Loucy (cell line): ENCODE data around the gene PMEPA1.

Experiments used
- EZH2phosphoT487 ChIP-seq: fragments of 200-600 bp; IDR thresholded peaks from 2 replicates; pipeline ENCODE4 v1.6.1; 2018; ENCODE audit warnings: antibody characterized with exemption, mild to moderate bottlenecking, moderate library complexity, borderline replicate concordance
- TF ChIP-seq, protein P1 (sequence below): fragments of 200-600 bp; sonication (generic); conservative IDR thresholded peaks from 2 replicates; pipeline ENCODE4 v1.5.1; 2014; ENCODE audit warnings: mild to moderate bottlenecking, antibody characterized with exemption, low read length

- TF ChIP-seq, protein P1, sequence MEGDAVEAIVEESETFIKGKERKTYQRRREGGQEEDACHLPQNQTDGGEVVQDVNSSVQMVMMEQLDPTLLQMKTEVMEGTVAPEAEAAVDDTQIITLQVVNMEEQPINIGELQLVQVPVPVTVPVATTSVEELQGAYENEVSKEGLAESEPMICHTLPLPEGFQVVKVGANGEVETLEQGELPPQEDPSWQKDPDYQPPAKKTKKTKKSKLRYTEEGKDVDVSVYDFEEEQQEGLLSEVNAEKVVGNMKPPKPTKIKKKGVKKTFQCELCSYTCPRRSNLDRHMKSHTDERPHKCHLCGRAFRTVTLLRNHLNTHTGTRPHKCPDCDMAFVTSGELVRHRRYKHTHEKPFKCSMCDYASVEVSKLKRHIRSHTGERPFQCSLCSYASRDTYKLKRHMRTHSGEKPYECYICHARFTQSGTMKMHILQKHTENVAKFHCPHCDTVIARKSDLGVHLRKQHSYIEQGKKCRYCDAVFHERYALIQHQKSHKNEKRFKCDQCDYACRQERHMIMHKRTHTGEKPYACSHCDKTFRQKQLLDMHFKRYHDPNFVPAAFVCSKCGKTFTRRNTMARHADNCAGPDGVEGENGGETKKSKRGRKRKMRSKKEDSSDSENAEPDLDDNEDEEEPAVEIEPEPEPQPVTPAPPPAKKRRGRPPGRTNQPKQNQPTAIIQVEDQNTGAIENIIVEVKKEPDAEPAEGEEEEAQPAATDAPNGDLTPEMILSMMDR = no peak
- no peak for TF ChIP-seq EZH2phosphoT487
These were observed 104.8 kb downstream of the PMEPA1 start for GRCh38 chr20:57605045-57605444.
